ENCODE results near the gene CDK2AP2. TPM values are rescaled to one million over a fixed set of nuclear protein-coding genes. Genes with fewer than 3 reads are reported as not detected.

CDK2AP2 gene
- total RNA-seq, 1 donor from 2014 or later: 21.9 TPM

GRCh38 chr11:67504005-67504949 lies 3.7 kb downstream of the CDK2AP2 start:
- H3K27ac Mint-ChIP-seq (ENCODE audit: unreplicated experiment): no peak overlapping the region
- H3K9me3 Mint-ChIP-seq (ENCODE audit: unreplicated experiment): peaks cover 10% of the 10 kb centered on the region
- DNase-seq: peak; percentile 56

GRCh38 chr11:67503119-67504004 lies 4.6 kb downstream of the CDK2AP2 start:
- no peak for DNase-seq
- H3K4me1 Mint-ChIP-seq (ENCODE audit: low read depth, unreplicated experiment): peaks cover 7% of the 10 kb centered on the region
- peaks cover 6% of the 10 kb centered on the region for H3K9me3 Mint-ChIP-seq (ENCODE audit: unreplicated experiment)
- H3K4me3 Mint-ChIP-seq (ENCODE audit: unreplicated experiment): peak overlapping the region; percentile 79
- no peak for TF ChIP-seq CTCF (IDR thresholded peaks at IDR 0.05; ENCODE audit: partially characterized antibody, unreplicated experiment)
- no peaks in the 10 kb centered on the region for H3K36me3 Mint-ChIP-seq (ENCODE audit: unreplicated experiment)
- no peak overlapping the region for H3K27ac Mint-ChIP-seq (ENCODE audit: unreplicated experiment)
- H3K27me3 Mint-ChIP-seq (ENCODE audit: unreplicated experiment): peaks cover 11% of the 10 kb centered on the region

More at GRCh38 chr11:67504005-67504949, 3.7 kb downstream of the CDK2AP2 start:
- peaks cover 10% of the 10 kb centered on the region for H3K4me1 Mint-ChIP-seq (ENCODE audit: low read depth, unreplicated experiment)
- H3K4me3 Mint-ChIP-seq (ENCODE audit: unreplicated experiment): peak overlapping the region; percentile 86
- TF ChIP-seq CTCF (IDR thresholded peaks at IDR 0.05; ENCODE audit: partially characterized antibody, unreplicated experiment): no peak
- no peaks in the 10 kb centered on the region for H3K36me3 Mint-ChIP-seq (ENCODE audit: unreplicated experiment)
- peaks cover 17% of the 10 kb centered on the region for H3K27me3 Mint-ChIP-seq (ENCODE audit: unreplicated experiment)

GRCh38 chr11:67502328-67502979 lies 5.5 kb downstream of the CDK2AP2 start:
- Mint-ChIP-seq H3K36me3 (ENCODE audit: unreplicated experiment) (no peaks in the 10 kb centered on the region), H3K4me1 (ENCODE audit: low read depth, unreplicated experiment) (peaks cover 7% of the 10 kb centered on the region), H3K27ac (ENCODE audit: unreplicated experiment) (no peak overlapping the region), H3K9me3 (ENCODE audit: unreplicated experiment) (peaks cover 6% of the 10 kb centered on the region), H3K27me3 (ENCODE audit: unreplicated experiment) (peaks cover 11% of the 10 kb centered on the region), H3K4me3 (ENCODE audit: unreplicated experiment) (peak overlapping the region; percentile 79)
- DNase-seq: no peak
- no peak for TF ChIP-seq CTCF (IDR thresholded peaks at IDR 0.05; ENCODE audit: partially characterized antibody, unreplicated experiment)

- peaks cover 9% of the 10 kb centered on the region for H3K27me3 Mint-ChIP-seq (ENCODE audit: unreplicated experiment)
- H3K27ac Mint-ChIP-seq (ENCODE audit: unreplicated experiment): no peak overlapping the region
- H3K4me3 Mint-ChIP-seq (ENCODE audit: unreplicated experiment): no peak overlapping the region
- DNase-seq: no peak
- H3K36me3 Mint-ChIP-seq (ENCODE audit: unreplicated experiment): no peaks in the 10 kb centered on the region
- peaks cover 4% of the 10 kb centered on the region for H3K4me1 Mint-ChIP-seq (ENCODE audit: low read depth, unreplicated experiment)
- peaks cover 6% of the 10 kb centered on the region for H3K9me3 Mint-ChIP-seq (ENCODE audit: unreplicated experiment)
- no peak for TF ChIP-seq CTCF (IDR thresholded peaks at IDR 0.05; ENCODE audit: partially characterized antibody, unreplicated experiment)
Observed at GRCh38 chr11:67501854-67502253, 6.1 kb downstream of the CDK2AP2 start.
